HepG2 (cell line): ENCODE results near the gene CLDND2. TPM values are rescaled to one million over a fixed set of nuclear protein-coding genes. Genes with fewer than 3 reads are reported as not detected.

ENCODE experiments used
- ARNT ChIP-seq: fragments of 450-650 bp; IDR thresholded peaks from 2 replicates; pipeline ENCODE4 v1.6.1; 2017
- CBFB ChIP-seq: sonication (generic); formaldehyde crosslinking; IDR thresholded peaks from 2 replicates; pipeline ENCODE4 v1.4.0; 2020; ENCODE audit warnings: missing genetic modification reagents
- CBX1 ChIP-seq: IDR thresholded peaks from one replicate; pipeline ENCODE4 v1.6.1; 2016; ENCODE audit warnings: antibody characterized with exemption, low read depth
- MAFF ChIP-seq: IDR thresholded peaks from 2 replicates; pipeline ENCODE4 v1.6.1; 2011; ENCODE audit warnings: low read depth, low read length, improper control_type of control experiment
- PHF21A ChIP-seq: sonication (generic); formaldehyde crosslinking; IDR thresholded peaks from 2 replicates; pipeline ENCODE4 v1.5.0; 2020; ENCODE audit warnings: mild to moderate bottlenecking, missing genetic modification reagents
- RBAK ChIP-seq: sonication (generic); formaldehyde crosslinking; IDR thresholded peaks from 2 replicates; pipeline ENCODE4 v1.5.1; 2020; ENCODE audit warnings: mild to moderate bottlenecking, missing genetic modification reagents
- SOX6 ChIP-seq, 2 experiments: fragments of 450-650 bp in 1 of 2; sonication (generic) in 1 of 2; formaldehyde crosslinking in 1 of 2; IDR thresholded peaks; 2 replicates each; pipeline versions ENCODE4 v1.4.0 to v1.6.1; 2017 to 2020; ENCODE audit warnings: antibody characterized with exemption in 1 of 2, mild to moderate bottlenecking in 1 of 2, missing genetic modification reagents in 1 of 2
- TP53 ChIP-seq: sonication (generic); formaldehyde crosslinking; conservative IDR thresholded peaks from 2 replicates; pipeline ENCODE4 v1.4.0; 2020; ENCODE audit warnings: missing genetic modification reagents
- ZNF160 ChIP-seq: sonication (generic); formaldehyde crosslinking; IDR thresholded peaks from 2 replicates; pipeline ENCODE4 v1.8.0; 2022; ENCODE audit warnings: mild to moderate bottlenecking, inconsistent platforms, missing genetic modification reagents
- ZNF605 ChIP-seq: sonication (generic); formaldehyde crosslinking; IDR thresholded peaks from 2 replicates; pipeline ENCODE4 v1.8.0; 2022; ENCODE audit warnings: mild to moderate bottlenecking, missing genetic modification reagents
- ZNF660 ChIP-seq: sonication (generic); formaldehyde crosslinking; IDR thresholded peaks from 2 replicates; pipeline ENCODE4 v1.5.1; 2020; ENCODE audit warnings: mild to moderate bottlenecking, low read depth, missing genetic modification reagents, borderline replicate concordance
- polyA plus RNA-seq, 8 experiments: library from polyadenylated mRNA; depleted of rRNA in 3 of 8; stranded (reverse) in 7 of 8; unstranded in 1 of 8; fragments of >200 nt; fragmentation: Illumina TruSeq in 4 of 8; extraction: Trizol in 4 of 8; gene quantifications; 2 replicates each; pipeline versions ENCODE4 v1.2.1 to v1.2.3, GENCODE V29; 2011 to 2016; ENCODE audit warnings: low read depth in 4 of 8, missing spikeins in 1 of 8, mixed read lengths in 1 of 8; ENCODE audit not compliant: insufficient read depth in 1 of 8
- total RNA-seq, 5 experiments: library from RNA; depleted of rRNA; stranded (reverse); fragments of >200 nt; fragmentation: Illumina TruSeq; extraction: Trizol; gene quantifications; 2 replicates each; pipeline ENCODE4 v1.2.3, GENCODE V29; 2016; ENCODE audit warnings: low read depth in 1 of 5
- TF ChIP-seq, protein P1 (sequence below): sonication (generic); formaldehyde crosslinking; IDR thresholded peaks from 2 replicates; pipeline ENCODE4 v1.8.1; 2023; ENCODE audit warnings: mild to moderate bottlenecking, moderate library complexity, missing genetic modification reagents
- TF ChIP-seq, protein P2 (sequence below): fragments of 450-650 bp; IDR thresholded peaks from 2 replicates; pipeline ENCODE4 v1.6.1; 2017; ENCODE audit warnings: mild to moderate bottlenecking
- TF ChIP-seq, protein P3 (sequence below): fragments of 450-650 bp; IDR thresholded peaks from 2 replicates; pipeline ENCODE4 v1.6.1; 2017
- TF ChIP-seq, protein P4 (sequence below): sonication (generic); formaldehyde crosslinking; IDR thresholded peaks from 2 replicates; pipeline ENCODE4 v1.4.0; 2020; ENCODE audit warnings: missing genetic modification reagents, borderline replicate concordance
- TF ChIP-seq, protein P5 (sequence below): sonication (generic); formaldehyde crosslinking; IDR thresholded peaks from 2 replicates; pipeline ENCODE4 v1.4.0; 2020; ENCODE audit warnings: mild to moderate bottlenecking, missing genetic modification reagents

CLDND2 gene
- total and polyA plus RNA-seq, 2 of the 13 experiments (the other 11 are each of a cell fraction or from before 2014, with no cell fraction given) = 0.84 to 1.8 TPM

DNA sequence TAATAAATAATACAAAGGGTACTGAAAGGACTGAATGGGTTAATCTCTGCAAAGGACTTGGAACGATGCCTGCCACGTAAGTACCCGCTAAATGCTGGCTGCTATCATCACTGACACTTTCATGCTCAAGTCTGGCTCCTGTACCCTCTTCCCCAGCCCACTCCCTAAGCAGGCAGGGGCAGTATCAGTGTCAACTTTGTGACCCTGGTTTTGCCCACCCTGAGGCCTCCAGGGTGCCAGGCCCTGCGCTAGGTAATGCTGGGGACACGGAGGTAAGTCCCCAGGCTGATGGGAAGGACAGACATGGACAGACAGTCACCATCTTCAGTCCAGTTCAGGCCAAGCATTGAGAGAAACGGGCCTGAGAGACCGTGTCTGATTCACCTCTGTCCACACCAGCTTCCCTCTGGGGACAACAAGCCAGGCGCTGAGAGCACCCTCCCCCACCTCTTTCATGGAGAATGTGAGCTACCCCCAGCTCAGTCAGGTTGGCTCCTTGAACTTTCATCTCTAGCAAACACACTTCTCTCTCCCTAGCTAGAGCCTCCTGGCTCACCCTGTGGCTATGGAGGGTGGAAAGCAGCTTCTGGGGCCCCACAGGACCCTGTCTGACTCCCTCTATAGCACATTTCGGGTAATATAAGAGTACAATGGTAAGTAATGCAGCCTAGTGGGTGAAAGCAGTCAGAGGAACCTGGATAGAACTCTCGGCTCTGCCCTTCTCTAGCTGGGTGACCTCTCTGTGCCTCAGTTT, 3.4 kb downstream of the CLDND2 start (continued):
- TF ChIP-seq, protein P1, sequence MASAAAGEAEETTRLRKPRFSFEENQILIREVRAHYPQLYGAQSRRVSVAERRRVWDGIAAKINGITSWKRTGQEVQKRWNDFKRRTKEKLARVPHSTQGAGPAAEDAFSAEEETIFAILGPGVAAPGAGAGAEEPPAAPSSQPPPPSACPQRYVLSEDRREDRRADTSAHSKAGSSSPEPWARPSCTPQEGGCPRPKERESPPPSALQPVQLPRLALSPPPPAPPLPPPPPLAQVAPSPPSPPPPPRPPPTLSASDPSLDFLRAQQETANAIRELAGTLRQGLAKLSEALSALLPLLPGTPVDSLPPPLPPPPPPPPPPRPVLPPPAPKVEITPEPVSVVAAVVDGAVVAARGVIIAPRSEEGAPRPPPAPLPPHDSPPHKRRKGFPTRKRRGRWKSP (CRISPR knock-in tag) = peak; percentile 46; the same call in 1 of the 2 replicates
- TF ChIP-seq, protein P2, sequence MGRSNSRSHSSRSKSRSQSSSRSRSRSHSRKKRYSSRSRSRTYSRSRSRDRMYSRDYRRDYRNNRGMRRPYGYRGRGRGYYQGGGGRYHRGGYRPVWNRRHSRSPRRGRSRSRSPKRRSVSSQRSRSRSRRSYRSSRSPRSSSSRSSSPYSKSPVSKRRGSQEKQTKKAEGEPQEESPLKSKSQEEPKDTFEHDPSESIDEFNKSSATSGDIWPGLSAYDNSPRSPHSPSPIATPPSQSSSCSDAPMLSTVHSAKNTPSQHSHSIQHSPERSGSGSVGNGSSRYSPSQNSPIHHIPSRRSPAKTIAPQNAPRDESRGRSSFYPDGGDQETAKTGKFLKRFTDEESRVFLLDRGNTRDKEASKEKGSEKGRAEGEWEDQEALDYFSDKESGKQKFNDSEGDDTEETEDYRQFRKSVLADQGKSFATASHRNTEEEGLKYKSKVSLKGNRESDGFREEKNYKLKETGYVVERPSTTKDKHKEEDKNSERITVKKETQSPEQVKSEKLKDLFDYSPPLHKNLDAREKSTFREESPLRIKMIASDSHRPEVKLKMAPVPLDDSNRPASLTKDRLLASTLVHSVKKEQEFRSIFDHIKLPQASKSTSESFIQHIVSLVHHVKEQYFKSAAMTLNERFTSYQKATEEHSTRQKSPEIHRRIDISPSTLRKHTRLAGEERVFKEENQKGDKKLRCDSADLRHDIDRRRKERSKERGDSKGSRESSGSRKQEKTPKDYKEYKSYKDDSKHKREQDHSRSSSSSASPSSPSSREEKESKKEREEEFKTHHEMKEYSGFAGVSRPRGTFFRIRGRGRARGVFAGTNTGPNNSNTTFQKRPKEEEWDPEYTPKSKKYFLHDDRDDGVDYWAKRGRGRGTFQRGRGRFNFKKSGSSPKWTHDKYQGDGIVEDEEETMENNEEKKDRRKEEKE = no peak
- no peak for TF ChIP-seq MAFF
- peak; percentile 43; the same call in 1 of the 2 replicates for TF ChIP-seq ZNF605 (CRISPR knock-in tag)
- TF ChIP-seq PHF21A = peak; percentile 74
- TF ChIP-seq, protein P3, sequence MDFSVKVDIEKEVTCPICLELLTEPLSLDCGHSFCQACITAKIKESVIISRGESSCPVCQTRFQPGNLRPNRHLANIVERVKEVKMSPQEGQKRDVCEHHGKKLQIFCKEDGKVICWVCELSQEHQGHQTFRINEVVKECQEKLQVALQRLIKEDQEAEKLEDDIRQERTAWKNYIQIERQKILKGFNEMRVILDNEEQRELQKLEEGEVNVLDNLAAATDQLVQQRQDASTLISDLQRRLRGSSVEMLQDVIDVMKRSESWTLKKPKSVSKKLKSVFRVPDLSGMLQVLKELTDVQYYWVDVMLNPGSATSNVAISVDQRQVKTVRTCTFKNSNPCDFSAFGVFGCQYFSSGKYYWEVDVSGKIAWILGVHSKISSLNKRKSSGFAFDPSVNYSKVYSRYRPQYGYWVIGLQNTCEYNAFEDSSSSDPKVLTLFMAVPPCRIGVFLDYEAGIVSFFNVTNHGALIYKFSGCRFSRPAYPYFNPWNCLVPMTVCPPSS = no peak
- peak; percentile 61 for TF ChIP-seq CBFB (CRISPR knock-in tag)
- no peak for TF ChIP-seq ARNT
- TF ChIP-seq, protein P4, sequence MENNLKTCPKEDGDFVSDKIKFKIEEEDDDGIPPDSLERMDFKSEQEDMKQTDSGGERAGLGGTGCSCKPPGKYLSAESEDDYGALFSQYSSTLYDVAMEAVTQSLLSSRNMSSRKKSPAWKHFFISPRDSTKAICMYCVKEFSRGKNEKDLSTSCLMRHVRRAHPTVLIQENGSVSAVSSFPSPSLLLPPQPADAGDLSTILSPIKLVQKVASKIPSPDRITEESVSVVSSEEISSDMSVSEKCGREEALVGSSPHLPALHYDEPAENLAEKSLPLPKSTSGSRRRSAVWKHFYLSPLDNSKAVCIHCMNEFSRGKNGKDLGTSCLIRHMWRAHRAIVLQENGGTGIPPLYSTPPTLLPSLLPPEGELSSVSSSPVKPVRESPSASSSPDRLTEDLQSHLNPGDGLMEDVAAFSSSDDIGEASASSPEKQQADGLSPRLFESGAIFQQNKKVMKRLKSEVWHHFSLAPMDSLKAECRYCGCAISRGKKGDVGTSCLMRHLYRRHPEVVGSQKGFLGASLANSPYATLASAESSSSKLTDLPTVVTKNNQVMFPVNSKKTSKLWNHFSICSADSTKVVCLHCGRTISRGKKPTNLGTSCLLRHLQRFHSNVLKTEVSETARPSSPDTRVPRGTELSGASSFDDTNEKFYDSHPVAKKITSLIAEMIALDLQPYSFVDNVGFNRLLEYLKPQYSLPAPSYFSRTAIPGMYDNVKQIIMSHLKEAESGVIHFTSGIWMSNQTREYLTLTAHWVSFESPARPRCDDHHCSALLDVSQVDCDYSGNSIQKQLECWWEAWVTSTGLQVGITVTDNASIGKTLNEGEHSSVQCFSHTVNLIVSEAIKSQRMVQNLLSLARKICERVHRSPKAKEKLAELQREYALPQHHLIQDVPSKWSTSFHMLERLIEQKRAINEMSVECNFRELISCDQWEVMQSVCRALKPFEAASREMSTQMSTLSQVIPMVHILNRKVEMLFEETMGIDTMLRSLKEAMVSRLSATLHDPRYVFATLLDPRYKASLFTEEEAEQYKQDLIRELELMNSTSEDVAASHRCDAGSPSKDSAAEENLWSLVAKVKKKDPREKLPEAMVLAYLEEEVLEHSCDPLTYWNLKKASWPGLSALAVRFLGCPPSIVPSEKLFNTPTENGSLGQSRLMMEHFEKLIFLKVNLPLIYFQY (CRISPR knock-in tag) = no peak
- no peak for TF ChIP-seq ZNF160 (CRISPR knock-in tag)
- TF ChIP-seq, protein P5, sequence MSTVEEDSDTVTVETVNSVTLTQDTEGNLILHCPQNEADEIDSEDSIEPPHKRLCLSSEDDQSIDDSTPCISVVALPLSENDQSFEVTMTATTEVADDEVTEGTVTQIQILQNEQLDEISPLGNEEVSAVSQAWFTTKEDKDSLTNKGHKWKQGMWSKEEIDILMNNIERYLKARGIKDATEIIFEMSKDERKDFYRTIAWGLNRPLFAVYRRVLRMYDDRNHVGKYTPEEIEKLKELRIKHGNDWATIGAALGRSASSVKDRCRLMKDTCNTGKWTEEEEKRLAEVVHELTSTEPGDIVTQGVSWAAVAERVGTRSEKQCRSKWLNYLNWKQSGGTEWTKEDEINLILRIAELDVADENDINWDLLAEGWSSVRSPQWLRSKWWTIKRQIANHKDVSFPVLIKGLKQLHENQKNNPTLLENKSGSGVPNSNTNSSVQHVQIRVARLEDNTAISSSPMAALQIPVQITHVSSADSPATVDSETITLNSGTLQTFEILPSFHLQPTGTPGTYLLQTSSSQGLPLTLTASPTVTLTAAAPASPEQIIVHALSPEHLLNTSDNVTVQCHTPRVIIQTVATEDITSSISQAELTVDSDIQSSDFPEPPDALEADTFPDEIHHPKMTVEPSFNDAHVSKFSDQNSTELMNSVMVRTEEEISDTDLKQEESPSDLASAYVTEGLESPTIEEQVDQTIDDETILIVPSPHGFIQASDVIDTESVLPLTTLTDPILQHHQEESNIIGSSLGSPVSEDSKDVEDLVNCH = no peak
- no peak for TF ChIP-seq ZNF660 (CRISPR knock-in tag)
- TF ChIP-seq CBX1 = peak; percentile 45
- TF ChIP-seq RBAK (CRISPR knock-in tag) = no peak
- TF ChIP-seq TP53 = no peak
- TF ChIP-seq SOX6 (IDR thresholded peaks at IDR 0.05) = no peak
- TF ChIP-seq SOX6 (CRISPR knock-in tag; IDR thresholded peaks at IDR 0.05) = peak; percentile 74
